ENCODE results near the gene PPP4R4.

GRCh38 chr14:94291159-94291905 is 117.2 kb downstream of the PPP4R4 start:
- TF ChIP-seq GATA2 (IDR thresholded peaks at IDR 0.05; ENCODE audit: low read depth, low read length) (no peak), GATA3 (IDR thresholded peaks at IDR 0.05; ENCODE audit: low read depth, low read length) (no peak)

Data from SH-SY5Y (cell line).